Suppressor macrophage treated with lipopolysaccharide for 4 hours (primary cell): Measurements from ENCODE around the gene CCDC188.

ENCODE experiments used
- DNase-seq: peaks from one replicate; pipeline ENCODE4 v3.0.0-alpha.2; 2020

CCDC188 gene

GRCh38 chr22:20131859-20132685, 18.8 kb downstream of the CCDC188 start:
- DNase-seq = peak; percentile 40

GRCh38 chr22:20131597-20131858, 19.3 kb downstream of the CCDC188 start, which contains the start of gene ZDHHC8:
ZDHHC8 (plus strand) TSS chr22:20131804; CDS start chr22:20131948, 144 bp downstream.
- peak; percentile 40 for DNase-seq

- peak; percentile 79 for DNase-seq
Observed at GRCh38 chr22:20130731-20131596, 19.9 kb downstream of the CCDC188 start.

GRCh38 chr22:20130319-20130718, 20.5 kb downstream of the CCDC188 start:
- no peak for DNase-seq

GRCh38 chr22:20129747-20130014, 21.2 kb downstream of the CCDC188 start:
- DNase-seq = no peak

- DNase-seq = peak; percentile 22
Observed at GRCh38 chr22:20128902-20129746, 21.7 kb downstream of the CCDC188 start.

- no peak for DNase-seq
Observed at GRCh38 chr22:20128619-20128901, 22.3 kb downstream of the CCDC188 start.

- DNase-seq = no peak
Observed at GRCh38 chr22:20127869-20128618, 22.8 kb downstream of the CCDC188 start.

- DNase-seq = no peak
Observed at GRCh38 chr22:20127318-20127868, 23.5 kb downstream of the CCDC188 start.

- DNase-seq = no peak
Observed at GRCh38 chr22:20126284-20127029, 24.4 kb downstream of the CCDC188 start.

GRCh38 chr22:20125201-20126174, 25.4 kb downstream of the CCDC188 start:
- DNase-seq = no peak

GRCh38 chr22:20124083-20124787, 26.6 kb downstream of the CCDC188 start:
- DNase-seq = no peak

GRCh38 chr22:20123366-20124082, 27.3 kb downstream of the CCDC188 start:
- DNase-seq = no peak

- no peak for DNase-seq
Observed at GRCh38 chr22:20121856-20122415, 28.9 kb downstream of the CCDC188 start.

- no peak for DNase-seq
Observed at GRCh38 chr22:20118300-20119020, 32.4 kb downstream of the CCDC188 start.

- peak; percentile 39 for DNase-seq
Observed at GRCh38 chr22:20117633-20118299, 33.1 kb downstream of the CCDC188 start.

GRCh38 chr22:20116951-20117632, 33.8 kb downstream of the CCDC188 start, which contains the start of gene TRMT2A:
TRMT2A (minus strand) TSS chr22:20117226; CDS start chr22:20116906, 320 bp downstream.
- DNase-seq = peak; percentile 99
